ENCODE results near the gene MS4A6A.

MS4A6A gene

GRCh38 chr11:60183591-60184205 is 815 bp upstream of the MS4A6A start:
- no peak for DNase-seq (ENCODE audit: low read depth in 2 of 2)
- H3K4me3 ChIP-seq (replicated peaks in 1 of 2; ENCODE audit: low read depth in 2 of 2, low read length in 2 of 2) = no peak overlapping the region
- no peak for TF ChIP-seq CTCF (IDR thresholded peaks at IDR 0.05; ENCODE audit: low read depth, low read length)

GRCh38 chr11:60175860-60176275 is 7.0 kb downstream of the MS4A6A start:
- DNase-seq (ENCODE audit: low read depth in 2 of 2) = no peak
- H3K4me3 ChIP-seq (replicated peaks in 1 of 2; ENCODE audit: low read depth in 2 of 2, low read length in 2 of 2) = no peak overlapping the region
- TF ChIP-seq CTCF (IDR thresholded peaks at IDR 0.05; ENCODE audit: low read depth, low read length) = no peak

GRCh38 chr11:60172011-60172410 is 10.9 kb downstream of the MS4A6A start:
- H3K4me3 ChIP-seq (replicated peaks in 1 of 2; ENCODE audit: low read depth in 2 of 2, low read length in 2 of 2) = no peak overlapping the region
- TF ChIP-seq CTCF (IDR thresholded peaks at IDR 0.05; ENCODE audit: low read depth, low read length) = no peak
- no peak for DNase-seq (ENCODE audit: low read depth in 2 of 2)

GRCh38 chr11:60170566-60170965 is 12.3 kb downstream of the MS4A6A start:
- TF ChIP-seq CTCF (IDR thresholded peaks at IDR 0.05; ENCODE audit: low read depth, low read length) = no peak
- DNase-seq (ENCODE audit: low read depth in 2 of 2) = no peak
- no peak overlapping the region for H3K4me3 ChIP-seq (replicated peaks in 1 of 2; ENCODE audit: low read depth in 2 of 2, low read length in 2 of 2)

- peak; percentile 35 for TF ChIP-seq CTCF (IDR thresholded peaks at IDR 0.05; ENCODE audit: low read depth, low read length)
- H3K4me3 ChIP-seq (replicated peaks in 1 of 2; ENCODE audit: low read depth in 2 of 2, low read length in 2 of 2) = no peak overlapping the region
- peak; percentile 7 to 58 for DNase-seq (ENCODE audit: low read depth in 2 of 2)
Observed at GRCh38 chr11:60169264-60169915, 13.5 kb downstream of the MS4A6A start.

GRCh38 chr11:60168306-60168705 is 14.6 kb downstream of the MS4A6A start:
- no peak overlapping the region for H3K4me3 ChIP-seq (replicated peaks in 1 of 2; ENCODE audit: low read depth in 2 of 2, low read length in 2 of 2)
- no peak for DNase-seq (ENCODE audit: low read depth in 2 of 2)
- no peak for TF ChIP-seq CTCF (IDR thresholded peaks at IDR 0.05; ENCODE audit: low read depth, low read length)
